GM06990 (cell line): ENCODE data around the gene TSPAN9.

Source experiments
- DNase-seq: peaks from one replicate; pipeline ENCODE4 v3.0.0-alpha.2; 2011; ENCODE audit not compliant: insufficient read length; ENCODE audit errors: extremely low read depth
- H3K27me3 ChIP-seq: replicated peaks from 2 replicates; pipeline ENCODE4 v1.6.0; 2011; ENCODE audit warnings: low read length; ENCODE audit not compliant: control insufficient read depth, insufficient read depth
- H3K36me3 ChIP-seq: 2 replicates; pipeline ENCODE4 v1.5.1; 2011; ENCODE audit warnings: low read length; ENCODE audit not compliant: control insufficient read depth, insufficient read depth
- H3K4me3 ChIP-seq: replicated peaks from 2 replicates; pipeline ENCODE4 v1.5.1; 2011; ENCODE audit warnings: low read depth, mild to moderate bottlenecking, control low read depth, low read length
- CTCF ChIP-seq: IDR thresholded peaks from 2 replicates; pipeline ENCODE4 v1.5.1; 2011; ENCODE audit warnings: low read length, control low read depth, mild to moderate bottlenecking, inconsistent platforms; ENCODE audit not compliant: insufficient read depth, poor library complexity, severe bottlenecking

The TSPAN9 gene

GRCh38 chr12:3182426-3182825 is 105.2 kb downstream of the TSPAN9 start:
- H3K27me3 ChIP-seq = no peaks in the 10 kb centered on the region

GRCh38 chr12:3184485-3184884 is 107.3 kb downstream of the TSPAN9 start:
- H3K4me3 ChIP-seq = no peak overlapping the region
- no peaks in the 10 kb centered on the region for H3K27me3 ChIP-seq
- no peak for TF ChIP-seq CTCF
- H3K36me3 ChIP-seq = no peaks in the 10 kb centered on the region
- DNase-seq = no peak

More at GRCh38 chr12:3182426-3182825, 105.2 kb downstream of the TSPAN9 start:
- no peak overlapping the region for H3K4me3 ChIP-seq
- TF ChIP-seq CTCF = no peak
- H3K36me3 ChIP-seq = no peaks in the 10 kb centered on the region
- DNase-seq = no peak

- H3K27me3 ChIP-seq = no peaks in the 10 kb centered on the region; the same call in 1 of the 2 replicates
- no peak for TF ChIP-seq CTCF
Observed at GRCh38 chr12:3185260-3185870, 108.2 kb downstream of the TSPAN9 start.

GRCh38 chr12:3186546-3187215 is 109.5 kb downstream of the TSPAN9 start:
- Histone ChIP-seq H3K36me3 (no peaks in the 10 kb centered on the region), H3K27me3 (no peaks in the 10 kb centered on the region; the same call in 1 of the 2 replicates), H3K4me3 (no peak overlapping the region)
- no peak for TF ChIP-seq CTCF
- no peak for DNase-seq

More at GRCh38 chr12:3185260-3185870, 108.2 kb downstream of the TSPAN9 start:
- Histone ChIP-seq H3K4me3 (no peak overlapping the region), H3K36me3 (no peaks in the 10 kb centered on the region)
- DNase-seq = no peak

GRCh38 chr12:3187846-3188770 is 110.9 kb downstream of the TSPAN9 start:
- Histone ChIP-seq H3K27me3 (no peaks in the 10 kb centered on the region; the same call in 1 of the 2 replicates), H3K4me3 (no peak overlapping the region), H3K36me3 (no peaks in the 10 kb centered on the region)
- no peak for TF ChIP-seq CTCF
- DNase-seq = no peak
